CD4-positive, alpha-beta T cell treated with Interleukin-17A for 1 hour (primary cell): ENCODE measurements around the gene PIP5KL1.

Experiments used
- DNase-seq: peaks from one replicate; pipeline ENCODE4 v3.0.0-alpha.2; 2020

The PIP5KL1 gene

GRCh38 chr9:127928676-127929624 lies 1.6 kb downstream of the PIP5KL1 start:
- DNase-seq, result no peak

GRCh38 chr9:127927988-127928675 lies 2.4 kb downstream of the PIP5KL1 start:
- DNase-seq, result no peak

DNA sequence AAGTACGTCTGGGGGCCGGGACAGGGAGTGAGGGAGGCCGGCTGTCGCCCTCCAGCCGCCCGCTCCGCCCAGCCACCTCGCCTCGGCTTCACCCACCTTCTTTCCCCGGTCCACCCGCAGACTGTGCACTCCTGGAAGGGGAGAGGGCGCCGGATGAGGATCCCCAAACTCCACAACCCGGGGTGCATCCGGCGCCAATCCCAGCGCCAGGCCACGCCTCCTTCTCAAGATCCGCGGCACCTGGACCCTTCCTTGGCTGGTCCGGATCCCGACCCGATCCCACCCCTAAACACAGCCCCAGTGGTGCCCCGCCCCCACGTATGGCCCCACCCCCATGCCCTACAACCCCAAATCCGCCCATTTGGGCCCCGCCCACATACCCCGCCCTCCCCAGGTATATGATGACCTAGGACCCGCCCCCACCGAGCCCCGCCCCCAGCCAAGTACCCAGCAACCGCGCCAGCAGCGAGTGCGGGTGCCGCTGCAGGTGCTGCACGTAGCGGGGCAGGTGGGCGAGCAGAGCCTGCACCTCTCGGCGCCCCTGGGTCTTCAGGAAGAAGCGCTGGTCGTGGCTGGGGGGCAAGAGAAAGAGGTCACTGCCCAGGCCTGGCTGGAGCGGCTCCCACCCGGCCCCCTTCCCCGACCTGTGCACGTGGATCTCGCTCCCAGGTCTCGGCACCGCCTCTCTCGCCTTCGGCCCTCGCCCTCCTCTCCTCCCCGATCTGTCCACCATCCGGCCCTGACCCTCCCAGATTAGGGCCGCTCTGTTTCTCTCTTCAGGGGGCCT lies 3.2 kb downstream of the PIP5KL1 start:
- peak; percentile 86 for DNase-seq

- no peak for DNase-seq
Measured at GRCh38 chr9:127926906-127927200, 3.7 kb downstream of the PIP5KL1 start.

- no peak for DNase-seq
Measured at GRCh38 chr9:127925959-127926905, 4.3 kb downstream of the PIP5KL1 start.

GRCh38 chr9:127924736-127925444 lies 5.7 kb downstream of the PIP5KL1 start:
- no peak for DNase-seq

DNA sequence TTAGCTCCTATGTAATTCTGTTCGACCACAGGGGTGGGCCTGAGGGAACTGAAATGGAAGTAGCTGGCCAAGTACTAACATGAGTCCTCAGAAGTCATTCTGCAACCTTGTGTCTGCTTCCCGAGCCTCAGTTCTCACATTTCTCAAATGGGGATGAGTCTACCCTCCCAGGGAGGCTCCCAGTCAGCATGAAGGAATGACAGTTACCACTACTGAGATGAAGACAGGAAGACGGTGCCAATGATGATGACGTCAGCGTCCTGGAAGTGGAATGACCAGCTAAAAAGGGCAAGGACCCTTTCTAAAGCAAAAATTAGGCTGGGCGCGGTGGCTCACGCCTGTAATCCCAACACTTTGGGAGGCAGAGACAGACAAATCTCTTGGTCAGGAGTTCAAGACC lies 6.8 kb downstream of the PIP5KL1 start:
- DNase-seq, result no peak

DNA sequence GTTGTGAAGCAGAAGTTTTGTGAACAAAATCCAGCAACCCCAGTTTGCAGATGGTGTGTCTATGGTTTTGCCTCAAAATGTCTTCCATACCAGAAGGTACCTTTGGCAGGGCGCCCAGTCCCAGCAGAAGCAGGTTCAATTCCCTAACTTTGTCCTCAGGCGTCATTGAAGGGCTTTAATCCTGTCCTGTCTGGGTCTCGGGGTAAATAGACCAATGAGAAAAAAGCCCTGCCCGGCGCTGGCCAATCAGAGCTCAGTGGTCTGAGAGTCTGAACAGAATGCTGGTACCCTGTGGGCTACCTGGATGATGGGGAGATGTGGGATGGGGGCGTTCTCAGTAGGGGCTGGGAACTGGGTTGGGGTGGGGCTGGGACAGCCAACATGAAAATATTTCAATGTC lies 7.5 kb downstream of the PIP5KL1 start:
- DNase-seq, result no peak

GRCh38 chr9:127921557-127922120 lies 8.9 kb downstream of the PIP5KL1 start:
- DNase-seq, result peak; percentile 82

DNA sequence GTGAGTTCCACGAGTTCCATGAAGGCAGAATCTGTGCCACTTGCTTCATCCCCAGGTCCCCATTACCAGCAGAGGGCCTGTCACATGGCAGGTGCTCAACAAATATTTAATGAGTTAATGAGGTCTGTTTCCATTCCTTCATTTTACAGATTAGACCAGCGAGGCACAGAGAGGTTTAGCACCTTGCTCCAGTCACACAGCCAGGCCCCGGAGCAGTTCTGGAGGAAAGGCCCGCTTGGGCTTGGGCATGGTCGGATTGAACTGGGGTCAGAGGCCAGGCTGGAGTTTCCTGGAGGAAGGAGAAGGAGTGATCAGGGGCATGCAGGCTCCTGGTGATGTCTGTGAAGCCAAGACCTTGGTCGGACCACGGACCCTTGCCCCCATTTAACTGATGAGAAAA lies 9.8 kb downstream of the PIP5KL1 start:
- DNase-seq, result no peak

- no peak for DNase-seq
Measured at GRCh38 chr9:127919253-127919815, 11.2 kb downstream of the PIP5KL1 start.

- DNase-seq, result no peak
Measured at GRCh38 chr9:127918183-127919107, 12.1 kb downstream of the PIP5KL1 start.

GRCh38 chr9:127917603-127918002 lies 13.0 kb downstream of the PIP5KL1 start:
- DNase-seq, result no peak

GRCh38 chr9:127916720-127917581 lies 13.6 kb downstream of the PIP5KL1 start, which contains the start of gene ST6GALNAC4:
Gene ST6GALNAC4 (minus strand): TSS chr9:127917041. CDS start chr9:127916419, 622 bp downstream.
- peak; percentile 95 for DNase-seq

GRCh38 chr9:127915801-127916719 lies 14.5 kb downstream of the PIP5KL1 start:
- DNase-seq, result peak; percentile 67

DNA sequence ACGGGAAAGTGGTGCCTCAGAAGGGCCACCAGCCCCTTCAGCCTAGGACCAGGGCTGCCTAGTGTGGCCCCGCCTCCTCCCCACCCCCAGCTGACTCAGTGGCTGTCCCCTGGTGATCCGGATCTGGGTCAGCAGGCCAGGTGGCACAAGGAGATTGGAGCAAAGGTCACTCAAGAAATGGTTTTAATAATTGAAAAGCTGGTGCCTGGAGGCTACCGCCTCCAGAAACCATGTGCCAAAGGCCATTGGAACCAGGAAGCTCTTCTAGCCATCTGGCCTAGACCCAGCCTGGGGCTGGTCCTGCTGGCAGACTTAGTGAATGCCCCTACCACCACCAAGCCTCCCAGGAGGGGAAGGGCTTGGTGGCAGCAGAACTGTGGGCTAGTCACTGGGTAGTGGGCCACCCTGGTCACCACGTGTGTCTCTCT lies 15.2 kb downstream of the PIP5KL1 start:
- DNase-seq, result no peak

DNA sequence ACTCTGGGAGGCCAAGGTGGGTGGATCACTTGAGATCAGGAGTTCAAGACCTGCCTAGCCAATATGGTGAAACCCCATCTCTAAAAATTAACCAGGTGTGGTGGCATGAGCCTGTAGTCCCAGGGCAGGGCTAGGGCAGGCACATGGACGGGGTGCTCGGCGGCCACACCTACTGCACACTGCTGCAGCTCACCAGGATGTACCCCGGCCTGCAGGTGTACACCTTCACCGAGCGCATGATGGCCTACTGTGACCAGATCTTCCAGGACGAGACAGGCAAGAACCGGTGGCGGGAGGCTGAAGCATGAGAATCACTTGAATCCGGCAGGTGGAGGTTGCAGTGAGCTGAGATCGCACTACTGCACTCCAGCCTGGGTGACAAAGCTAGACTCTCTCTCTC lies 16.9 kb downstream of the PIP5KL1 start:
- no peak for DNase-seq
